Suppressor macrophage treated with lipopolysaccharide for 1 hour (primary cell): ENCODE results near the gene SLC41A3.
"Not testable (repeated sequence)": the region's sequence is repeated elsewhere in the genome, so short reads cannot be mapped to it uniquely, and the experiment has no call there.

Source experiments
- DNase-seq, 3 donors: peaks; one replicate each; pipeline ENCODE4 v3.0.0-alpha.2; 2020 to 2022

Gene SLC41A3

GRCh38 chr3:126105691-126106187 lies 21.8 kb upstream of the SLC41A3 start:
- DNase-seq: no peak

- DNase-seq: no peak
These were observed 21.1 kb upstream of the SLC41A3 start for GRCh38 chr3:126104742-126105605.

- DNase-seq: no peak
These were observed 20.2 kb upstream of the SLC41A3 start for GRCh38 chr3:126104028-126104635.

- no peak for DNase-seq
These were observed 19.4 kb upstream of the SLC41A3 start for GRCh38 chr3:126103121-126104027.

- DNase-seq: no peak
These were observed 18.6 kb upstream of the SLC41A3 start for GRCh38 chr3:126102530-126102951.

GRCh38 chr3:126102011-126102410 lies 18.1 kb upstream of the SLC41A3 start:
- DNase-seq: no peak

- no peak for DNase-seq
These were observed 17.6 kb upstream of the SLC41A3 start for GRCh38 chr3:126101521-126101982.

GRCh38 chr3:126100634-126101301 lies 16.8 kb upstream of the SLC41A3 start:
- no peak for DNase-seq

- no peak for DNase-seq
These were observed 16.3 kb upstream of the SLC41A3 start for GRCh38 chr3:126100269-126100633.

GRCh38 chr3:126098391-126098858 lies 14.5 kb upstream of the SLC41A3 start:
- no peak for DNase-seq

- DNase-seq: no peak
These were observed 13.9 kb upstream of the SLC41A3 start for GRCh38 chr3:126097801-126098200.

- DNase-seq: not testable (repeated sequence)
These were observed 12.3 kb upstream of the SLC41A3 start for GRCh38 chr3:126096274-126096673.

GRCh38 chr3:126092128-126092527 lies 8.2 kb upstream of the SLC41A3 start:
- DNase-seq: not testable (repeated sequence)

GRCh38 chr3:126087552-126088175 lies 3.7 kb upstream of the SLC41A3 start:
- no peak for DNase-seq

GRCh38 chr3:126085841-126086240 lies 1.9 kb upstream of the SLC41A3 start:
- no peak for DNase-seq

GRCh38 chr3:126085276-126085675 lies 1.4 kb upstream of the SLC41A3 start:
- no peak for DNase-seq

GRCh38 chr3:126084768-126085180 lies 850 bp upstream of the SLC41A3 start:
- no peak for DNase-seq

GRCh38 chr3:126083511-126083912 lies 412 bp downstream of the SLC41A3 start:
- DNase-seq: peak in 2 of 3 donors; percentile 10 to 32

GRCh38 chr3:126083138-126083445 lies 832 bp downstream of the SLC41A3 start:
- DNase-seq: no peak

GRCh38 chr3:126082362-126083137 lies 1.4 kb downstream of the SLC41A3 start:
- no peak for DNase-seq
